Mucosa of stomach (tissue), 1 donor: ENCODE measurements around the gene LRRK2.
A peak's percentile ranks its signal among the peaks of the same experiment; 100 is the strongest.

Experiments
- H3K27me3 ChIP-seq: one replicate; pipeline ENCODE4 v1.7.0; 2013; ENCODE audit warnings: mild to moderate bottlenecking, low read length; ENCODE audit not compliant: control insufficient read depth, insufficient read depth
- H3K36me3 ChIP-seq: one replicate; pipeline ENCODE4 v1.7.0; 2013; ENCODE audit warnings: low read length; ENCODE audit not compliant: control insufficient read depth, insufficient read depth
- H3K4me1 ChIP-seq: one replicate; pipeline ENCODE4 v1.7.0; 2013; ENCODE audit warnings: mild to moderate bottlenecking, low read length; ENCODE audit not compliant: control insufficient read depth, insufficient read depth
- H3K4me3 ChIP-seq: one replicate; pipeline ENCODE4 v1.7.0; 2013; ENCODE audit warnings: low read length
- H3K9ac ChIP-seq: one replicate; pipeline ENCODE4 v1.7.0; 2013; ENCODE audit warnings: mild to moderate bottlenecking, low read length, moderate library complexity
- H3K9me3 ChIP-seq: one replicate; pipeline ENCODE4 v1.7.0; 2013; ENCODE audit warnings: mild to moderate bottlenecking, low read length, moderate library complexity; ENCODE audit not compliant: control insufficient read depth
- donor health status: Pancreatic carcinoma.

Gene LRRK2

DNA sequence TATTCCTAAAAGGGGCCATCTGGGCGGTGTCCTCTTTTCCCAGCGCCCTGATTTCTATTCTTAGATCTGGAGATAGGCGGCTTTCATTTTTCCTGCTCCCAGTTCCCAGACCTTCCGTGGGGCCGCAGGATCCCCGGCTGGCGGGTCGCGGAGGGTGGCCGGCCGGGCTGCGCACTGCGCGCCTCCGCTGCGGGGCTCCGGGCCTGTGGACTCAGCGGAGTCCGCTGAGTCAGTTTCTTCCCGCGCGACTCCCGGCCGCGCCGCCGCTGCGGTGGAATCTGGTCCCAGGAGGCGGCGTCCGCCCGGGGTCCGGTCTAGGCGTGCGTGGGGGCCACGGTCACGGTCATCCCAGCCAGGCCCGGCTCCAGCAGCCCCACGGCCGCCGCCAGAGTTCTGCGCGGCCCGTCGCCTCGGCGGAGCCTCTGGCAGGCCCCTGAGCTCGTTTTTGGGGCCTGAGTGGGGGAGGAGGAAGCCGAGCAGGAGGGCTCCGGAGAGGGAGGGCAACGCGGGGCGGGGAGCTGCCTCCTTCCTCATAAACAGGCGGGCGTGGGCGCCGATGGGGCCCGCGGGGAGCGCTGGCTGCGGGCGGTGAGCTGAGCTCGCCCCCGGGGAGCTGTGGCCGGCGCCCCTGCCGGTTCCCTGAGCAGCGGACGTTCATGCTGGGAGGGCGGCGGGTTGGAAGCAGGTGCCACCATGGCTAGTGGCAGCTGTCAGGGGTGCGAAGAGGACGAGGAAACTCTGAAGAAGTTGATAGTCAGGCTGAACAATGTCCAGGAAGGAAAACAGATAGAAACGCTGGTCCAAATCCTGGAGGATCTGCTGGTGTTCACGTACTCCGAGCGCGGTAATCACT, at the start of gene LRRK2:
TSS of gene LRRK2 (plus strand) at position 559 of the 853 bp plus-strand sequence. CDS start at position 694, 135 bp downstream.
- peak within 1 kb of the TSS; percentile 75 for H3K9ac ChIP-seq
- H3K4me3 ChIP-seq: peak within 1 kb of the TSS; percentile 28
- H3K9me3 ChIP-seq: no peaks in the 10 kb centered on the region
- no peaks in the 10 kb centered on the region for H3K36me3 ChIP-seq
- peaks cover 17% of the 10 kb centered on the region for H3K27me3 ChIP-seq
- H3K4me1 ChIP-seq: no peaks in the 10 kb centered on the region

DNA sequence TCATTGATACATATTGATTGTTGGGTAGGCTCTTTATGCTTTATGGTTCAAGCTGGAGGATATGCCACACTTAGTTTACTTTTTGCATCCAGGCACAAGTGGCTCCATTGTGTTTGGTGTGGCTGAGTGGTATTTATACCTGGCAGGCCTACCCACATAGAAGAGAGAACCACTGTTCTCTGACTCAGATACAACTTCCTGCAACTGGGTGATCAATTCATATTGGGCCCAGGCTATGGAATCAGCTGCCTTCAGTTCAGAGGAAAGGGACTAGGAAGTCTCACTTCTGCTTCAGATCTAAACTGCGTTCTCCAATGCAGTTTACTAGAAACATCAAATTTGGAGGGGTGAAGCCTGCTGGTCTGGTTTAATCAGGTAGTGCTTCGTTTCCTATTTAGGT, 49.8 kb upstream of the LRRK2 start:
- no peak overlapping the region for H3K9ac ChIP-seq
- no peaks in the 10 kb centered on the region for H3K9me3 ChIP-seq
- H3K36me3 ChIP-seq: no peaks in the 10 kb centered on the region
- H3K4me1 ChIP-seq: no peaks in the 10 kb centered on the region
- H3K27me3 ChIP-seq: no peaks in the 10 kb centered on the region
- H3K4me3 ChIP-seq: no peak overlapping the region

DNA sequence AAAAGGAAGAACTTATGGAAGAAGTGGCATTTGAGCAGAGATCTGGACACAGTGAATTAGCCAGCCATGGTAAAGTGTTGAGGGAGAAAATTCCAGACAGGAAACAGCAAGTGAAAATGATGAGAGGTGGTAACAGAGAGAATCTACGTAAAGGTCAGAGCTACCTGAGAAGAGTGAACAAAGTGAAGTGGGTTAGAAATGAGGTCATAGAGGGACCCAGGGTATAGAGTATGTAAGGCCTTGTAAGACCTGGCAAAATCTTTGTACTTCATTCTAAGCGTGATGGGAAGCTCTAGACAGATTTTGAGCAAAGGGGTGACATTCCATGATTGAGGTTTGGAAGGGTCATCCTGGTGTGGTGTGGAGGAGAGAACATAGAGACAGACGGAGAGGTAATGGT, 49.3 kb upstream of the LRRK2 start:
- no peaks in the 10 kb centered on the region for H3K27me3 ChIP-seq
- H3K36me3 ChIP-seq: no peaks in the 10 kb centered on the region
- no peak overlapping the region for H3K9ac ChIP-seq
- H3K9me3 ChIP-seq: no peaks in the 10 kb centered on the region
- no peaks in the 10 kb centered on the region for H3K4me1 ChIP-seq
- H3K4me3 ChIP-seq: no peak overlapping the region

DNA sequence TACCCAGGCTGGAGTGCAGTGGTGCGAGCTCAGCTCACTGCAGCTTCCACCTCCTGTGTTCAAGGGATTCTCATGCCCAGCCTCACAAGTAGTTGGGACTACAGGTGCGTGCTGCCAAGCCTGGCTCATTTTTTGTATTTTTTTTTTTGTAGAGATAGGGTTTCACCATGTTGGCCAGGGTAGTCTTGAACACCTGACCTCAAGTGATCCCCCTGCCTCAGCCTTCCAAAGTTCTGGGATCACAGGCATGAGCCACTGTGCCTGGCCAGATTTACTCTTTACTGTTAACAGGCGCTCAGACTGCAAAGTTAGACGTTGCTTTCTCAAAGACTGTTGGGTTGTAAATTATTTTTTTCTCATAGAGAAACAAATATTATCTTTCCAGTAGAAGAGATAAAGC, 46.1 kb upstream of the LRRK2 start:
- Histone ChIP-seq H3K9ac (no peak overlapping the region), H3K36me3 (no peaks in the 10 kb centered on the region), H3K9me3 (no peaks in the 10 kb centered on the region)

DNA sequence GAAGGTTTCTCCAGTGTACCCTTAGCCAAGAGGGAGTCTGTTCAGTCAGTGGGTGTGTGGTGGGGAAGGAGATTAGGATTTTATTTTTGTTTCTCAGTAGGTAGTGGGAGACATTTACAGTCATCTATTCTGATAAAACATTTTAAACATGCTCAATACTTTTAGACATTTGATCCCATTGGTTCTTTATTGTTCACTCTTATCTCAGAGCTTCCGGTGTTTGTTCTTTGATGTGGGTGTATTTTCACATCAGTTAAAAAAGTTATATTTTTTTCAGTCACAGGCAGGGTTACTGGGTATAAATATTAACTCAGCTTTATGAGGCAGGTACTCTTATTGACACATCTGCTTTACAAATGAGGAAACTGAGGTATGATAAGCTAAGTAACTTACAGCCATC, 43.3 kb upstream of the LRRK2 start:
- H3K9ac ChIP-seq: no peak overlapping the region
- H3K4me3 ChIP-seq: no peak overlapping the region
- no peaks in the 10 kb centered on the region for H3K27me3 ChIP-seq
- no peaks in the 10 kb centered on the region for H3K36me3 ChIP-seq
- no peaks in the 10 kb centered on the region for H3K4me1 ChIP-seq
- no peaks in the 10 kb centered on the region for H3K9me3 ChIP-seq

More for the DNA sequence above, 46.1 kb upstream of the LRRK2 start:
- H3K27me3 ChIP-seq: no peaks in the 10 kb centered on the region
- no peak overlapping the region for H3K4me3 ChIP-seq
- H3K4me1 ChIP-seq: no peaks in the 10 kb centered on the region

DNA sequence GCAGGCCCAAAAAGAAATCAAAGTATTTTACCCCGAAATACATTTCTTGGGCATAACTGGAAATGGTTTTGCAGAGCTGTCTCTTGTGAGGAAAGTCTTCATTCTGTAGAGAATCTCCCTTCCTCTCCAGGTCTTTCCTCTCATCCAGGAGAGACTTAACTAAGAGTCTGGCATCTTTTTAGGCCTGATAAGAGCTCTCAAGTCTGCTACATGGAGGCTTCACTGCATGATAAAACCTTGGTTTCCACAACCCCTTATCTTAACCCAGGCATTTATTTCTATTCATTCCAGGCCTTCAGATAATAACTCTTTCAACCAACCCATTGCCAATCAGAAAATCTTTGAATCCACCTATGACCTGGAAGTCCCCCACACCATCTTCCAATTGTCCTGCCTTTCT, 41.1 kb upstream of the LRRK2 start:
- H3K4me1 ChIP-seq: no peaks in the 10 kb centered on the region
- no peak overlapping the region for H3K9ac ChIP-seq
- H3K4me3 ChIP-seq: no peak overlapping the region
- H3K27me3 ChIP-seq: no peaks in the 10 kb centered on the region
- no peaks in the 10 kb centered on the region for H3K36me3 ChIP-seq
- H3K9me3 ChIP-seq: no peaks in the 10 kb centered on the region

DNA sequence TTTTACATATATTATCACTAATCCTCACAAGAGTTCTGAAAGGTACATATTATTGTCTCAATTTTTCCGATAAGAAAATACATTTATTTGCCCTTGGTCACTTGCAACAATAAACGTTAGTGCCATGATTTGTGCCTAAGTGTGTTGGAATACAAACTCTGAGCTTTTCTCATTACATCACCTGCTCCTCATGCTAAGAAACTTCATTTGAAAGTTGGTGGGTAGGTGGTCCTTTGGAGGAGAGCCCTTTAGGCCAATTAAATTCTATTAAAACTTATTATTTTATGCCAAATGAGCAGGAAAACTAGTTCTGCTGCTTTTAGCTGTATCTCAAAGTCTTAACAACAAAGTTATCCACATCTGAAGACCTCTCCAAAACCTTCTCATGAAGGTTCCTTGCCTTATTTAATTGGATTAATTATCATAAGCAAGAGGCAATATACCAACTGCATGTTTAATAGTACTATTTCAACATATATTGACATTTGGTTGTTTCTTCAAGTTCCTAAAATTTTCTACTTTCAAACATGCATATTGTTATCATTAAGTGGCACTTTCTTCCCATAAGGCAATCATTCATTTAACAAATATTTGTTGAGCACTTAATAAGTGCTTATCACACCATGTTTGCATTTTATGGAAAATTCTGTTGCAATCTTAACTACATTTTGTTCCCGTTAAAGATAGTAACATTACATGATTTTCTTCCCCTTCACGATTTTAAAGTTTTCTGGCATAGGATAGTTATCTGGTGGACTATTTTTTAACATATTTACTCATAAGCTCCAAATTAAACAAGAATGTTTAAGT, 40.1 kb upstream of the LRRK2 start:
- Histone ChIP-seq H3K36me3 (no peaks in the 10 kb centered on the region), H3K27me3 (no peaks in the 10 kb centered on the region), H3K4me3 (no peak overlapping the region), H3K9ac (no peak overlapping the region), H3K9me3 (no peaks in the 10 kb centered on the region), H3K4me1 (no peaks in the 10 kb centered on the region)

DNA sequence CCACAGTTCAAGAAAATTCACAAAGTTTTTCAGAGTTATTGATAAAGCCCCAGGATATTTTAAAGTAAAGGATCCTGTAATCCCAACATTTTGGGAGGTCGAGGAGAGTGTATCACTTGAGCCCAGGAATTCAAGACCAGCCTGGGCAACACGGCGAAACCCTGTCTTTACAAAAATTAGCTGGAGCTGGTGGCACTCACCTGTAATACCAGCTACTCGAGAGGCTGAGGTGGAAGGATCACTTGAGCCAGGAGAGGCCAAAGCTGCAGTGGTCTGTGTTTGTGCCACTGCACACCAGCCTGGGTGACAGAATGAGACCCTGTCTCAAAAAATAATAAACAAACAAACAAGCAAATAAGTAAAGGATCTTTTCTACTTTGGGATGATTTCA, 39.5 kb upstream of the LRRK2 start:
- Histone ChIP-seq H3K9ac (no peak overlapping the region), H3K9me3 (no peaks in the 10 kb centered on the region), H3K4me3 (no peak overlapping the region), H3K36me3 (no peaks in the 10 kb centered on the region), H3K4me1 (no peaks in the 10 kb centered on the region), H3K27me3 (no peaks in the 10 kb centered on the region)

DNA sequence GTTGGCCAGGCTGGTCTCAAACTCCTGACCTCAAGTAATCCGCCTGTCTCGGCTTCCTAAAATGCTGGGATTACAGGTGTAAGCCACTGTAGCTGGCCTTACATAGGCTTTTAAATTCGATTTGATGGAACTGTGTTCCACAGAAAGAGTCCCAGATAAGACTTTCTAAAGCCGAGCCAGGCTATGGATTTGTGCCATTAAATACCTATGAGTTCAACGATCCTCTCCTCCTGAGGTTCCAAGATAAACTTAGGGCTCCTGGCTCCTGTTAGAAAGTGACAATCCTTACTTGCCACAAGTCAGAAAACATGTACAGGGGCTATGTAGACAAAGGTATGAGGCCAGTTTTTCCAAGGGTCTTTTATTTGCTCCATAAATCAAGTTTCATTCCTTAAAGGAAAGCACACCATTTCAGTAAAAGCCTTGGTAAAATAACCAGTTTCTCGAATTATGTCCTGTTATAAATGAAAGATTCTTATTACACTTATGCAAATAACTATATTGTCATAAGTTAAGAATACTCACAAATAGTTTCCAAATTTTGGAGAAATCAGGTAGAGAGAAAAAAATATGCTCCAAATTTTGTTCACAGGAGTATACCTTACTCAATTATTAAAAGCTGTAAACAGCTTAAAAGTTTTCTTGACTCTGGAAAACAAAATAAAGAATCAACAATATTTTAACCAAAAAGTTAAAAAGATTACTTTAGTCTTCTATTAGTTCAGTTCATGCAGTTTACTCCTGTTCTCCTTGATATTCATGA, 36.1 kb upstream of the LRRK2 start:
- Histone ChIP-seq H3K36me3 (no peaks in the 10 kb centered on the region), H3K4me3 (no peak overlapping the region), H3K9me3 (no peaks in the 10 kb centered on the region), H3K27me3 (no peaks in the 10 kb centered on the region), H3K9ac (no peak overlapping the region), H3K4me1 (no peaks in the 10 kb centered on the region)

DNA sequence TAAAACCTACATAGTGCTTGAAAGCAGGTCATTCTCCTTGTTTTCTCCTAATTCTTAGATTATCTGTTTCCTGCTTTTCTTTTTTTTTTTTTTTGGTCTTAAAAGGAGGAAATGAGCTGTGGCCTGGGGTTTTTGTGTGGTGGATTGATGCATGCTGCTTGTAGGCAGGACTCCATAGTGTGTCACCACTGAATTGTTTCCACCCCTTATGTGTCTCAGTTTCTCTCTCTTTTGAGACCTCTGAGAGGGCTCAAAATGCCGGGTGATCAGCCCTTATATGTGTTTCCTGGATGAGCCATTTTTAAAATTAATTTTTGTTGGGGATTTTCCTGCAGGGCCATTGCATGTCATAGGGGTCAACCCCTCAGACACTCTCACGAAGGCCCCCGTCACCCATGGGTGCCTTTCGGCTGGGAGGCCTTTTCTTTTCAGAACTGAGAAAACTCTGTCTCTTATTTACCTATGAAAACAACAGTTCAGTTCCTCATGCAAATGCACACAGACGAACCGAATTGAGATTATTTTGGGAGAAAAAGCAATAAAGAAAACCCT, 32.0 kb upstream of the LRRK2 start:
- Histone ChIP-seq H3K9me3 (no peaks in the 10 kb centered on the region), H3K4me3 (no peak overlapping the region), H3K27me3 (no peaks in the 10 kb centered on the region), H3K4me1 (no peaks in the 10 kb centered on the region), H3K36me3 (no peaks in the 10 kb centered on the region), H3K9ac (no peak overlapping the region)

DNA sequence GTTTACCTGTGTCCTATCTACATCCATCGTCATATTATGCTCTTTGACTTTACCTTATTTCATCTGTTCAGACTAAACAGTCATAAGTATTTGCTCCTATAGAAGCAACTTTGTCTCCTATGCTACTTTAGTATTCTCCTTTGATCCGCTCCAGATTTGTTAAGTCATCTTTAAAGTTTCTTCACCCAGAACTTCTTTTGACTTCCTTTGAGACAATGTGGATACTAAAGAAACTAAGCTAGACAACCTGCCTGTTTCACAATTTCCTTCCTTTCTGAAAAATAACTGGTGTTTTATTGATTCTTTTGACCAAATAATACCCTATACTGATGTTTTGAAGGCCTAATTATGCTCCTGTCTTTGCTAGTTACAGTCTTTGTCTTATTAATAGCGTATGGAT, 30.0 kb upstream of the LRRK2 start:
- Histone ChIP-seq H3K4me1 (no peaks in the 10 kb centered on the region), H3K27me3 (no peaks in the 10 kb centered on the region), H3K4me3 (no peak overlapping the region), H3K9ac (no peak overlapping the region), H3K36me3 (no peaks in the 10 kb centered on the region), H3K9me3 (no peaks in the 10 kb centered on the region)
